IPS DF 4.7 (cell line): ENCODE data around the gene TEX54.
A peak's percentile ranks its signal among the peaks of the same experiment; 100 is the strongest.
"Not testable (repeated sequence)": the region's sequence is repeated elsewhere in the genome, so short reads cannot be mapped to it uniquely, and the experiment has no call there.

Experiments used
- DNase-seq: peaks from one replicate; pipeline ENCODE4 v3.0.0-alpha.2; 2013; ENCODE audit warnings: low spot score; ENCODE audit errors: extremely low read depth

TEX54 gene

GRCh38 chr11:62835336-62835735 lies 2.7 kb upstream of the TEX54 start:
- DNase-seq: no peak

GRCh38 chr11:62831520-62832335 lies 913 bp downstream of the TEX54 start, which contains the start of gene STX5:
Gene STX5 (minus strand): TSS chr11:62832051. CDS start chr11:62831243, 808 bp downstream.
- peak; percentile 89 for DNase-seq

GRCh38 chr11:62830904-62831519 lies 1.6 kb downstream of the TEX54 start:
- no peak for DNase-seq

DNA sequence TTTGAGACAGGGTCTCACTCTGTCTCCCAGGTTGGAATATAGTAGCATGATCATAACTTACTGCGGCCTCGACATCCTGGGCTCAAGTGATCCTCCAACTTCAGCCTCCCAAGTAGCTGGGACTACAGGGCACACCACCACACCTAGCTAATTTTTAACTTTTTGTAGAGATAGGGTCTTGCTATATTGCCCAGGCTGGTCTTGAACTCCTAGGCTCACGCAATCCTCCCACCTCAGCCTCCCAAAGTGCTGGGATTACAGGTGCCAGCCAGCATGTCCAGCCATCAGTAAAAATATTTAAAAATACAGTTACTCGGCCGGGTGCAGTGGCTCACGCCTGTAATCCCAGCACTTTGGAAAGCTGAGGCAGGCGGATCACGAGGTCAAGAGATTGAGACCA lies 4.5 kb downstream of the TEX54 start:
- not testable (repeated sequence) for DNase-seq

DNA sequence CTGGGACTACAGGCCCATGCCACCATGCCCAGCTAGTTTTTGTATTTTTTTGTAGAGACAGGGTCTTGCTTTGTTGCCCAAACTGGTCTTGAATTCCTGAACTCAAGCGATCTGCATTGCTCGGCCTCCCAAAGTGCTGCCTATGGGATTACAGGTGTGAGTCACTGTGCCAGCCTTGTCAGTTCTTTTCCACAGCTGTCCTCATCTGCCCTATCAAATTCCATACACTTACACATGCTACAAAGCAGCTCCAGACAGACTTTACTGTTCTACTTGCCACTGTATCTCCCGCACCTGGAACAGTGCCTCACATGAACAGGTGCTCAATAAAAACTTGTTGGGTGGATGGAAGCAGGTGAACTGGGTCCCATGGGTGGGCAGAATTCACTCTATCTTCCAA lies 9.0 kb downstream of the TEX54 start:
- DNase-seq: no peak

DNA sequence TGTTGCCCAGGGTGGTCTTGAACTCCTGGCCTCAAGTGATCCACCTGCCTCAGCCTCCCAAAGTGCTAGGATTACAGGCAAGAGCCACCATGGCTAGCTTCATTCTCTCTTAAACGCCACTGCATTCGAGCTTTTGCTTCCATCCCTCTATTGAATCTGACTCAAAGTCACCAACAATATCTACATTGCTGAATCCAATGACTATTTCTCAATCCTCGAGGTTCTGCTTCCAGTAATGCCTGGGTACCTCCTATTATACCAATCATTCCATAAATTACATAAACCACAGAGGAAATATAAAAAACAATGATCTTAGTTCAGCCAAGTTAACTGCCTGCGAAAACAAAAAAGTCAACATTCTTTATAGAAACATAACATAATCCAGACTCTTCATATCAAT lies 15.5 kb downstream of the TEX54 start:
- no peak for DNase-seq

DNA sequence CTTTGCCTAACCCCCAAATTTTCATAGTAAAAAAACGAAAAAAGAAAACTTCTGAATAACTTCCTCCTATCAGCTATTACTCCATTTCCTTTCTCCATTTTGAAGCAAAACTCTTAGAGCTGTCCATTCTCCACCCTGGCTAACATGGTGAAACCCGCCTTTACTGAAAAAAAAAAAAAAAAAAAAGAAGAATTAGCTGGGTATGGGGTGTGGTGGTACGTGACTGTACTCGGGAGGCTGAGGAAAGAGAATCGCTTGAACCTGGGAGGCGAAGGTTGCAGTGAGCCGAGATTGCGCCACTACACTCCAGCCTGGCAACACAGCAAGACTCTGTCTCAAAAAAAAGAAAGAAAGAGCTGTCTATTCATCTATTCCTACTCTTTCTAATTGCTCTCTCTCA lies 16.1 kb downstream of the TEX54 start:
- no peak for DNase-seq

DNA sequence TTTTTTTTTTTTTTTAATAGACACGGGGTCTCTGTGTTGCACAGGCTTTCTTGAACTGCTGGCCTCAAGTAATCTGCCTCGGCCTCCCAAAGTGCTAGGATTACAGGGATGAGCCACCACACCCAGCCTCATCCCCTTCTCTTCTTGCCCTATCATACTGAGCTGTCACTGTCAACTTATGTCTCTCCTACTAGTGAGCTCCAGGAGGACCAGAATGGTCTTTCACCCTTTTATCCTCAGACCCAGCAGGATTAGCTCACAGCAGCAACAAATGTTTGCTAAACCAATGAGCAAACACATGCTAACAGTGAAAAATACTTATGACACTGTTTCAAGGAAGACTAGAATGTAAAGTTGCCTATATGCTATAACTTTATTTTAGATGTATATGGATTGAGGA lies 21.0 kb downstream of the TEX54 start:
- no peak for DNase-seq

DNA sequence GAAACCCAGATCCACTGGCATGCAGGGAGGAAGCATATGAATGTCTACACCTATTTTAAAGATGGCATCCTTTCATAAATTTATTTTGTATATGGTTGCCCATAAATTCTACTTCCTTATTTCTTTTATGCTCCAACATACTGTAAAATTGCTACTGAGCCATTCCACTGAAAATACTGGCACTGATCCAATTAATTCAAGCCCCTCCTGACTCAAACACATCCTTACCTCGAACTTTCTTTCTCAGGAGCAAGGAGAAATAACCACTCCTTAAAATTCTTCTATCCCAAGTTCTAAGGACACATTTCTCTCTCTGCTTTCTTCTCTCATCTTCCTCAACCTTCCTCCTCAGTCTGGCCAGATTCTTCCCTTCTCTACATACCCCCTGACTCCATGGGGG lies 21.9 kb downstream of the TEX54 start:
- DNase-seq: no peak

GRCh38 chr11:62806611-62807121 lies 26.0 kb downstream of the TEX54 start:
- DNase-seq: no peak

DNA sequence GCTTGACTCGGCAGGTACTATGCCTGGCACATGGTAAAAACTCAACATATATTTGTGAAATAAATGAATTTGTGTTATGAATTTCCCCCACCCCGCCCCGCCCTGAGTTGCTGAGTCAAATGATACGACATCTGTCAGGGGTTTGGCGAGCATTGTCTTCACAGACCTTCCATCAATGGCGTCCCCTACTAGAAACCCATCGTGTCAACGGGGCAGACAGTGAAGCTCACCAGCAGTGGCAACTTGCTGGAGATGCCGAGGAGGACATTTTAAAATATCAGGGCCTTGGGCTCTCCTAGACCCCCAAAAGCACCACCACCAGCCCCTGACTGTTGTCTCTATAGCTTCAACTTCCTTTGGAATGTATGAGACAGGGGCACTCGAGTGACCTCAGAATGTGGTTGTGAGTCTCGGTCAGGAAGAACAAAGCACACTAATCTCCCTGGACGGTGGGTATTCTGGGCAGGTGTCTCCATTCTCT lies 26.6 kb downstream of the TEX54 start:
- DNase-seq: no peak

DNA sequence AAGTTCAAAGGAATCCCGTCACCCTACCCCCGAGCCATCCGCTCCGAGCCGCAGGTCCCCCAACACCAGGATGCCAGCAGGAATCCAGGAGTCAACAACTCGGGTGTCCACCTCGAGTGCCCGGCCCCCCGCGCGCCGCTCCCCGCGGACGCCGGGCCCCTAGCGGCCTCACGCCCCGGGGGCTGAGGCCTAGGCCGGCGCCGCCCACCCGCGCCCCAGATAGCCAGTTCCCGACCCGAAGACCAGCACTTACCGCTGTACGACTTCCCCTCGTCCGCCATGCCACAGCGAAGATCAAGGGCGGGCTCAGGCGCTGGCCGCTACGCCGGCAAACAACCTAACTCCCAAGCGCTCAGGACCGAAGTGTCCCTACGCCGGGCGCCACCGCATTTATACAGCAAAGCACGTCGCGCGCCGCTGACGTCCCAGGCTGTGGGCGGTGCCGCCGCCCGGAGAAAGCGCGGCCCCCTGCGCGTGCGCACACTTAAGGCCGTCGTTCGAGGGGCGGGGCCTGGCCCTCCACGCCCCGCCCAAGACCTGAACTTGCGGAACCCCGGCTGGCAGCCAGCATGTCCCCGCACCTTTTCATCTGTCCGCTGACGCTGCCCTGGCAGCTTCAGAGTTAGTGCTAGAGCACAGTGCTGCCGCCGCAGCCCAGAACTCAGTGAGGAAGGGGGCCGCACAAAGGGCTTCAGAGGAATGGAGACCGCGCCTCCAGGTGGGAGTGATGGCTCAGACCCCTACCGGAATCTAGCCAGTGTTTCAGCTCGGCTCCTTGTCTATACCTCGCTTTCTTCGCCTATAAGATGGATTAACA lies 27.4 kb downstream of the TEX54 start, which contains the start of gene NXF1:
NXF1 (minus strand) TSS at position 365 of the 817 bp plus-strand sequence; CDS start at position 281, 84 bp downstream.
- DNase-seq: no peak

GRCh38 chr11:62804310-62805075 lies 28.1 kb downstream of the TEX54 start:
- DNase-seq: no peak

DNA sequence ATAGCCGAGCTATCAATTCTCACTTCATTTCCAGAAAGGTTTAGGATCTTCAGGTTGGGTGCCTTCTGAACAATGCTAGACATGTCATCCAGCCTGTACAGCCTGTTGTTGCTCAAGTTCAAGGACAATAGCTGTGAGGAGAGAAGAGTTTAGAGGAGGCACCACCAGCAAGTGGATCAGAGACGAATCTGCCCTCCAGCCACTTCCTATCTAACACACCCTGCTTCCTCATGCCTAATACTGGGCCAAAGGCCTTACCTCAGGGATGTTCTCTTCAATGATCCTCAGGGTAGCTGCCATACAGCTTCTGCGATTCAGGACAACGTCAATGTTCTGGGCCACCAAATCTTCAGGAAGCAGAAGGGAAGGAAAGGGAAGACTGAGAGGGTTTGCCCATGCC lies 31.6 kb downstream of the TEX54 start:
- DNase-seq: no peak

GRCh38 chr11:62799486-62799885 lies 33.2 kb downstream of the TEX54 start:
- DNase-seq: no peak

DNA sequence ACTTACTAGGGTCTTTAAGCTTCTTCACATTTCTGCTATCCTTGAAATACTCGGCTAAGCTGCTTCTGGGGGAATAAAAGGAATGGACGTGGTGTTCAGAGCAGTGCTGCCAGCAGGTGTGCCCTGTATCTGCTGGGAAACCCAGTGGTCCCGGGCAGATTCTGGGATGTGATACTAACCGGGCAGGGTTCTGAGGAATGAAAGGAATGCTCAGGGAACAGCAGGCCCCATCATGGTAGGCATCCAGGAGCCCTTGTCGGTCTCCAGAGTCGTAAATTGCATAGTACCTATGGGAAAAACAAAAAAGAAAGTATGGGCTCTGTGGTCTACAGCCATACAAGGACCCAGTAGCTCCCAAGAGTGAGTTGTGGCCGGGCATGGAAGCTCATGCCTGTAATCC lies 36.4 kb downstream of the TEX54 start:
- no peak for DNase-seq

GRCh38 chr11:62794201-62794775 lies 38.4 kb downstream of the TEX54 start:
- DNase-seq: no peak

DNA sequence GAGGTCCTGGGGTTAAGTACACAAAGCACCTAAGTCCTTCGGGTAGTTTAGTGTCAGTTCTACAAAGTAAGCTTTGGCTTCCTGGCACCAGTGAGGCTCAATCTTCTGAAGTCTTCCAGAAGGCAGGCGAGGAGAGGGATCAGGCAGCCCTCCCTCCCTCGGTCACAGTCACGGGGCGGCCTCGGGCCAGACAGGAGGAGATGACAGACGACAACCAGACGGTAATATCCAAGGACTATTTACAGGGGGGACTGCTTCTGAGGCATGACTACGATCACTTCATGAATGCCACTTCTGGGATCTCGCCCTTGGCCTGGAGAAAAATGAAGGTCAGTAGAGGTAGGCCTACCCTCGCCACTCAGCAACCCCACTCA lies 40.5 kb downstream of the TEX54 start:
- DNase-seq: no peak

DNA sequence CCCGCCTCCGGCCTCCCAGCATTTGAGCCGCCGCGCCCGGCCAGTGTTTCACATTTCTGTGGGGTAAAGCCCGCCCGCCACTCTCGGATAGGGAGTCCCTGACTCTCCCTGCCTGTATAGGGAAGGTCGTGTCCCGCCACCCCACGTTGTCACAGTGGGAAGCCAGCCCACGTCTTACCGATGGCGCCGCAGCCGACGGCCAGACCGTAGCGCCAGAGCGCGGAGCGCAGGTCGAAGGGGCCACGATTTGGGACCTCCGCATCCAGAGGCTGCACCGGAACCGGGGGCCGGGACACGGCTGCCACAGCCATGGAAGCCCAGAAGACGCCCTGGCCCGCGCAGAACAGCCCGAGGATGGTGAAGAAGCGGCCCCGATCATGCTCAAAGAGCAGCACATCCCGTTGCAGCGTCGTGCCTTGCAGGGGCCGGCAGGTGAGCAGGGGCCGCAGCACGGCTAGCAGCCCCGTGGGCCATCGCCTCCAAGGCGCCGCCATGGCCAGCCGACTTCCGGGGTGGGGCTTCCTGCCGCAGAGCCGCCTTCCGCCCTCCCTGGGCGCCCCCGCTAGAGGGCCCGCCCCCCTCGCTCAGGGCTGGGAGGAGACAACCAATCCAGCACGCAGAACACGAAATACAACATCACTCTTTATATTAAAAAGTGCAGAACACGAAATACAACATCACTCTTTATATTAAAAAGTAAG lies 41.0 kb downstream of the TEX54 start, which contains the start of gene TMEM223:
TMEM223 (minus strand) TSS at position 506 of the 701 bp plus-strand sequence; CDS start at position 494, 12 bp downstream.
- no peak for DNase-seq

DNA sequence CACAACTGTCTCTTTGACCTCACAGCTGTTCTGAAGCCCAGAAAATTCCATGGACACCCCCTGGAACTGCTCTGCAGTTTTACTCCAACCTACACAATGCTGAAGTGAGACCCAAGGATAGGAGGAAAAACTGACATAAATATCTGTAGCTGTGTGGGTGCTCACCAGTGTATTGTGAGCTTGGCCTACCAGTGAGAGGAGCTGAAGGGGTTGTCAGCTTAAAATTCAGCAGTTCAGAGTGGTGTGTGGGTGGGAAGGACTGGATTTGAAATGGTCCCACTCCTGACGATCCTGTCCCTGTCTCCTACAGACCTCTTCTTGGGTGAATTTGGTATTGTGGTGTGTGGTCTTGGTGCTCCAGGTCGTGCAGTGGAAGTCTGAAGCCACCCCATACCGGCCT lies 43.1 kb downstream of the TEX54 start:
- no peak for DNase-seq
